NCI-H2227 treated with DMSO at 0.1 percent for 48 hours (cell line): ENCODE results near the gene ARHGAP22.

ENCODE experiments used
- DNase-seq: peaks from one replicate; lab custom pipeline; 2025; lab: John Stamatoyannopoulos, UW

The ARHGAP22 gene

GRCh38 chr10:48587819-48588218 is 17.1 kb downstream of the ARHGAP22 start:
- no peak for DNase-seq

GRCh38 chr10:48587101-48587500 is 17.8 kb downstream of the ARHGAP22 start:
- DNase-seq: no peak

GRCh38 chr10:48582970-48583369 is 21.9 kb downstream of the ARHGAP22 start:
- DNase-seq: no peak

- DNase-seq: no peak
Measured at GRCh38 chr10:48580236-48580635, 24.6 kb downstream of the ARHGAP22 start.

- no peak for DNase-seq
Measured at GRCh38 chr10:48579251-48579960, 25.5 kb downstream of the ARHGAP22 start.

- no peak for DNase-seq
Measured at GRCh38 chr10:48577158-48577557, 27.7 kb downstream of the ARHGAP22 start.

- no peak for DNase-seq
Measured at GRCh38 chr10:48576501-48576900, 28.4 kb downstream of the ARHGAP22 start.

GRCh38 chr10:48575901-48576300 is 29.0 kb downstream of the ARHGAP22 start:
- no peak for DNase-seq

- no peak for DNase-seq
Measured at GRCh38 chr10:48574817-48575380, 30.0 kb downstream of the ARHGAP22 start.

- DNase-seq: no peak
Measured at GRCh38 chr10:48574322-48574796, 30.5 kb downstream of the ARHGAP22 start.

- DNase-seq: no peak
Measured at GRCh38 chr10:48573045-48573444, 31.8 kb downstream of the ARHGAP22 start.

GRCh38 chr10:48572414-48572813 is 32.5 kb downstream of the ARHGAP22 start:
- DNase-seq: no peak

GRCh38 chr10:48568546-48568945 is 36.3 kb downstream of the ARHGAP22 start:
- DNase-seq: no peak

- no peak for DNase-seq
Measured at GRCh38 chr10:48568131-48568530, 36.7 kb downstream of the ARHGAP22 start.

GRCh38 chr10:48567346-48567745 is 37.5 kb downstream of the ARHGAP22 start:
- no peak for DNase-seq

GRCh38 chr10:48564466-48565160 is 40.3 kb downstream of the ARHGAP22 start:
- no peak for DNase-seq

- no peak for DNase-seq
Measured at GRCh38 chr10:48557511-48558123, 47.3 kb downstream of the ARHGAP22 start.

GRCh38 chr10:48556713-48557112 is 48.2 kb downstream of the ARHGAP22 start:
- DNase-seq: no peak

- DNase-seq: no peak
Measured at GRCh38 chr10:48556065-48556464, 48.8 kb downstream of the ARHGAP22 start.

GRCh38 chr10:48555310-48556042 is 49.4 kb downstream of the ARHGAP22 start:
- no peak for DNase-seq

- no peak for DNase-seq
Measured at GRCh38 chr10:48554656-48555055, 50.2 kb downstream of the ARHGAP22 start.

GRCh38 chr10:48554246-48554645 is 50.6 kb downstream of the ARHGAP22 start:
- no peak for DNase-seq
